Eye (tissue), 1 donor: Measurements from ENCODE around the gene CANX.
"Not testable (repeated sequence)": the region's sequence is repeated elsewhere in the genome, so short reads cannot be mapped to it uniquely, and the experiment has no call there.

ENCODE experiments used
- DNase-seq: peaks from one replicate; pipeline ENCODE4 v3.0.0-alpha.2; 2015

Gene CANX

GRCh38 chr5:179699616-179700237, 960 bp downstream of the CANX start:
- peak; percentile 66 for DNase-seq

GRCh38 chr5:179700401-179700918, 1.7 kb downstream of the CANX start:
- peak; percentile 12 for DNase-seq

GRCh38 chr5:179716286-179716685, 17.5 kb downstream of the CANX start:
- DNase-seq: no peak

GRCh38 chr5:179720222-179720621, 21.5 kb downstream of the CANX start:
- DNase-seq: no peak

- DNase-seq: no peak
These were observed 25.4 kb downstream of the CANX start for GRCh38 chr5:179724163-179724562.

- no peak for DNase-seq
These were observed 28.3 kb downstream of the CANX start for GRCh38 chr5:179727106-179727505.

- no peak for DNase-seq
These were observed 30.5 kb downstream of the CANX start for GRCh38 chr5:179729303-179729702.

- DNase-seq: no peak
These were observed 31.0 kb downstream of the CANX start for GRCh38 chr5:179729727-179730126.

GRCh38 chr5:179730356-179730755, 31.6 kb downstream of the CANX start:
- DNase-seq: no peak

- DNase-seq: no peak
These were observed 32.1 kb downstream of the CANX start for GRCh38 chr5:179730852-179731251.

GRCh38 chr5:179731791-179732411, 33.1 kb downstream of the CANX start:
- no peak for DNase-seq

- DNase-seq: peak; percentile 100
These were observed 33.7 kb downstream of the CANX start, which contains the start of gene MAML1 for GRCh38 chr5:179732412-179732917. Gene MAML1, plus strand, starts transcription at chr5:179732822. Its CDS starts 291 bp downstream, at chr5:179733113.

- peak; percentile 80 for DNase-seq
These were observed 34.4 kb downstream of the CANX start for GRCh38 chr5:179732918-179733771.

- no peak for DNase-seq
These were observed 35.0 kb downstream of the CANX start for GRCh38 chr5:179733772-179734126.

- DNase-seq: no peak
These were observed 35.9 kb downstream of the CANX start for GRCh38 chr5:179734536-179735164.

- no peak for DNase-seq
These were observed 40.0 kb downstream of the CANX start for GRCh38 chr5:179738742-179739141.

GRCh38 chr5:179744106-179744505, 45.3 kb downstream of the CANX start:
- not testable (repeated sequence) for DNase-seq

- DNase-seq: no peak
These were observed 48.1 kb downstream of the CANX start for GRCh38 chr5:179746872-179747271.

- DNase-seq: no peak
These were observed 49.0 kb downstream of the CANX start for GRCh38 chr5:179747811-179748210.

- no peak for DNase-seq
These were observed 51.2 kb downstream of the CANX start for GRCh38 chr5:179749857-179750508.

- DNase-seq: no peak
These were observed 55.2 kb downstream of the CANX start for GRCh38 chr5:179753971-179754370.

- DNase-seq: no peak
These were observed 56.3 kb downstream of the CANX start for GRCh38 chr5:179755022-179755421.
